C4-2B (cell line): Measurements from ENCODE around the gene RNF113A.

Source experiments
- CTCF ChIP-seq: fragments of 450-650 bp; conservative IDR thresholded peaks from 2 replicates; pipeline ENCODE4 v1.5.1; 2017; ENCODE audit warnings: mild to moderate bottlenecking
- ZFX ChIP-seq: fragments of 450-650 bp; IDR thresholded peaks from 2 replicates; pipeline ENCODE4 v1.6.1; 2017

GRCh38 chrX:119916310-119916709 lies 44.8 kb upstream of the RNF113A start:
- no peak for TF ChIP-seq CTCF
- no peak for TF ChIP-seq ZFX
